ENCODE measurements around the gene NEK6.

DNA sequence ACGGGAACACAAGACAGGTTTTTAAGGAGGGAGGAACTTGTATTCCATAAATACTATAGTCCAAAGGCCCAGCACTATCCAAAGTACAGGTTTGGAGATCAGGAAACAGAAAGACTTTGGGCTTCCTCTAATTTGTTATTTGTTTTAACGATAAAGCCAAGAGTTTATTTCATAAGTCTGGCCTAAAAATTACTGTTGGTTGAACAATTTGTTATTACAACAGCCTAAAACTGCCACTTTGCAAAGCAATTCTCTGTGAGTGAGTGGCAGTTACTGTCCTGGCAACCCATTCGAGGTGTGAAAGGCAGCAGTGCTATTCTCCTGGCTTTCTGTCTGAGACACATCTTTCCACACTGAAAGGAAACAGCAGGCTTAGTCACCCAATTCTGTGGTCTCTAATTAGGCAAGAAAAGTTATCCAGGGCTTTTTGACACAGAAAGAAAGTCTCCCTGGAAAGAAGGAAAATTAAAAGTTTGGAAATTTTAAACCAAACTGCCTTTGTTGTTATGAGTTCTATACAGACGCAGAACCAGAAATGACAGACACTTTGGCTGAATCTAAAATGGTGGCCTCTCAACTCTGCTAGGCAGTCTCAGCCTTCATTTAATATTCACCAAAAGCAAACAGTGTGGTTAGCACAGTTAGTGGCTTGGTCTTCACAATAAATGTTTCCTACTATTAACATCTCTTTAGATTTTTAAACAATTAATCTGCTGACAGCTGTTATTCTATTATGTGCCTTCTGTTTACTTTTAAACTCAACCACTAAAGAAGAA is 123.6 kb downstream of the NEK6 start:
- TF ChIP-seq, protein P1, sequence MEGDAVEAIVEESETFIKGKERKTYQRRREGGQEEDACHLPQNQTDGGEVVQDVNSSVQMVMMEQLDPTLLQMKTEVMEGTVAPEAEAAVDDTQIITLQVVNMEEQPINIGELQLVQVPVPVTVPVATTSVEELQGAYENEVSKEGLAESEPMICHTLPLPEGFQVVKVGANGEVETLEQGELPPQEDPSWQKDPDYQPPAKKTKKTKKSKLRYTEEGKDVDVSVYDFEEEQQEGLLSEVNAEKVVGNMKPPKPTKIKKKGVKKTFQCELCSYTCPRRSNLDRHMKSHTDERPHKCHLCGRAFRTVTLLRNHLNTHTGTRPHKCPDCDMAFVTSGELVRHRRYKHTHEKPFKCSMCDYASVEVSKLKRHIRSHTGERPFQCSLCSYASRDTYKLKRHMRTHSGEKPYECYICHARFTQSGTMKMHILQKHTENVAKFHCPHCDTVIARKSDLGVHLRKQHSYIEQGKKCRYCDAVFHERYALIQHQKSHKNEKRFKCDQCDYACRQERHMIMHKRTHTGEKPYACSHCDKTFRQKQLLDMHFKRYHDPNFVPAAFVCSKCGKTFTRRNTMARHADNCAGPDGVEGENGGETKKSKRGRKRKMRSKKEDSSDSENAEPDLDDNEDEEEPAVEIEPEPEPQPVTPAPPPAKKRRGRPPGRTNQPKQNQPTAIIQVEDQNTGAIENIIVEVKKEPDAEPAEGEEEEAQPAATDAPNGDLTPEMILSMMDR (conservative IDR thresholded peaks at IDR 0.05), result no peak
- no peak for TF ChIP-seq EZH2 (IDR thresholded peaks at IDR 0.05; ENCODE audit: low read depth)

Data from PC-9 (cell line).